Measurements from ENCODE around the gene METTL16. TPM values are rescaled to one million over a fixed set of nuclear protein-coding genes. Genes with fewer than 3 reads are reported as not detected.
"Not testable (repeated sequence)": the region's sequence is repeated elsewhere in the genome, so short reads cannot be mapped to it uniquely, and the experiment has no call there.

Gene METTL16
- total RNA-seq: 17.0 TPM

GRCh38 chr17:2511462-2512369 is at the start of gene METTL16:
Gene METTL16, minus strand, starts transcription at chr17:2511888. Its CDS starts 9,557 bp downstream, at chr17:2502331.
- DNase-seq: peak; percentile 94

GRCh38 chr17:2560658-2561057 is 49.0 kb upstream of the METTL16 start:
- no peak for DNase-seq

GRCh38 chr17:2551928-2552327 is 40.2 kb upstream of the METTL16 start:
- no peak for DNase-seq

- no peak for DNase-seq
Measured at GRCh38 chr17:2551493-2551892, 39.8 kb upstream of the METTL16 start.

GRCh38 chr17:2549392-2550211 is 37.9 kb upstream of the METTL16 start:
- no peak for DNase-seq

- DNase-seq: not testable (repeated sequence)
Measured at GRCh38 chr17:2548026-2548425, 36.3 kb upstream of the METTL16 start.

GRCh38 chr17:2547176-2547575 is 35.5 kb upstream of the METTL16 start:
- no peak for DNase-seq

- no peak for DNase-seq
Measured at GRCh38 chr17:2545393-2545792, 33.7 kb upstream of the METTL16 start.

- DNase-seq: no peak
Measured at GRCh38 chr17:2542456-2542855, 30.8 kb upstream of the METTL16 start.

- no peak for DNase-seq
Measured at GRCh38 chr17:2542056-2542455, 30.4 kb upstream of the METTL16 start.

GRCh38 chr17:2537579-2537978 is 25.9 kb upstream of the METTL16 start:
- not testable (repeated sequence) for DNase-seq

GRCh38 chr17:2532146-2532720 is 20.5 kb upstream of the METTL16 start:
- DNase-seq: no peak

- DNase-seq: not testable (repeated sequence)
Measured at GRCh38 chr17:2531243-2531954, 19.7 kb upstream of the METTL16 start.

- DNase-seq: not testable (repeated sequence)
Measured at GRCh38 chr17:2521775-2522410, 10.2 kb upstream of the METTL16 start.

- DNase-seq: no peak
Measured at GRCh38 chr17:2521257-2521656, 9.6 kb upstream of the METTL16 start.

- no peak for DNase-seq
Measured at GRCh38 chr17:2517539-2517938, 5.9 kb upstream of the METTL16 start.

GRCh38 chr17:2511138-2511461 is 588 bp downstream of the METTL16 start:
- DNase-seq: no peak

GRCh38 chr17:2510559-2510958 is 1.1 kb downstream of the METTL16 start:
- no peak for DNase-seq

GRCh38 chr17:2508035-2508434 is 3.7 kb downstream of the METTL16 start:
- no peak for DNase-seq

- not testable (repeated sequence) for DNase-seq
Measured at GRCh38 chr17:2507015-2507414, 4.7 kb downstream of the METTL16 start.

GRCh38 chr17:2503627-2504026 is 8.1 kb downstream of the METTL16 start:
- DNase-seq: no peak

All from occipital lobe (tissue), 2 donors.